ENCODE results near the gene MSX1. TPM values are rescaled to one million over a fixed set of nuclear protein-coding genes. Genes with fewer than 3 reads are reported as not detected.

MSX1 gene
- total RNA-seq, 4 donors from 2014 or later, result 11.6 to 15.2 (median 12.6) TPM

DNA sequence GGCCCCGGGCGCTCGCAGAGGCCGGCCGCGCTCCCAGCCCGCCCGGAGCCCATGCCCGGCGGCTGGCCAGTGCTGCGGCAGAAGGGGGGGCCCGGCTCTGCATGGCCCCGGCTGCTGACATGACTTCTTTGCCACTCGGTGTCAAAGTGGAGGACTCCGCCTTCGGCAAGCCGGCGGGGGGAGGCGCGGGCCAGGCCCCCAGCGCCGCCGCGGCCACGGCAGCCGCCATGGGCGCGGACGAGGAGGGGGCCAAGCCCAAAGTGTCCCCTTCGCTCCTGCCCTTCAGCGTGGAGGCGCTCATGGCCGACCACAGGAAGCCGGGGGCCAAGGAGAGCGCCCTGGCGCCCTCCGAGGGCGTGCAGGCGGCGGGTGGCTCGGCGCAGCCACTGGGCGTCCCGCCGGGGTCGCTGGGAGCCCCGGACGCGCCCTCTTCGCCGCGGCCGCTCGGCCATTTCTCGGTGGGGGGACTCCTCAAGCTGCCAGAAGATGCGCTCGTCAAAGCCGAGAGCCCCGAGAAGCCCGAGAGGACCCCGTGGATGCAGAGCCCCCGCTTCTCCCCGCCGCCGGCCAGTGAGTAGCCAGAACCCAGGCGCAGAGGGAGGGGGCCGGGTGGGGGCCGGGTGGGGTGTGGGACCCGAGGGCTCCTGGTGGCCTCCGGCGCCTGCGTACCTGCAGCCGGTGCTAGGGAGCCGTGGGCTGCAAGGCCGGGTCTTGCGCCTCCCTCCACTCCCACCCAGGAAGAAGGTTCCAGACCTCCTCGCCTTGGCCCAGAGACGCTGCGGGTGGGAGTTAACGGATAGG lies 534 bp downstream of the MSX1 start:
- TF ChIP-seq, protein P1, sequence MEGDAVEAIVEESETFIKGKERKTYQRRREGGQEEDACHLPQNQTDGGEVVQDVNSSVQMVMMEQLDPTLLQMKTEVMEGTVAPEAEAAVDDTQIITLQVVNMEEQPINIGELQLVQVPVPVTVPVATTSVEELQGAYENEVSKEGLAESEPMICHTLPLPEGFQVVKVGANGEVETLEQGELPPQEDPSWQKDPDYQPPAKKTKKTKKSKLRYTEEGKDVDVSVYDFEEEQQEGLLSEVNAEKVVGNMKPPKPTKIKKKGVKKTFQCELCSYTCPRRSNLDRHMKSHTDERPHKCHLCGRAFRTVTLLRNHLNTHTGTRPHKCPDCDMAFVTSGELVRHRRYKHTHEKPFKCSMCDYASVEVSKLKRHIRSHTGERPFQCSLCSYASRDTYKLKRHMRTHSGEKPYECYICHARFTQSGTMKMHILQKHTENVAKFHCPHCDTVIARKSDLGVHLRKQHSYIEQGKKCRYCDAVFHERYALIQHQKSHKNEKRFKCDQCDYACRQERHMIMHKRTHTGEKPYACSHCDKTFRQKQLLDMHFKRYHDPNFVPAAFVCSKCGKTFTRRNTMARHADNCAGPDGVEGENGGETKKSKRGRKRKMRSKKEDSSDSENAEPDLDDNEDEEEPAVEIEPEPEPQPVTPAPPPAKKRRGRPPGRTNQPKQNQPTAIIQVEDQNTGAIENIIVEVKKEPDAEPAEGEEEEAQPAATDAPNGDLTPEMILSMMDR (IDR thresholded peaks at IDR 0.05; ENCODE audit: low read depth), result no peak

- TF ChIP-seq, protein P1 (IDR thresholded peaks at IDR 0.05; ENCODE audit: low read depth), result no peak
Observed at GRCh38 chr4:4860600-4861389, 1.3 kb downstream of the MSX1 start.

DNA sequence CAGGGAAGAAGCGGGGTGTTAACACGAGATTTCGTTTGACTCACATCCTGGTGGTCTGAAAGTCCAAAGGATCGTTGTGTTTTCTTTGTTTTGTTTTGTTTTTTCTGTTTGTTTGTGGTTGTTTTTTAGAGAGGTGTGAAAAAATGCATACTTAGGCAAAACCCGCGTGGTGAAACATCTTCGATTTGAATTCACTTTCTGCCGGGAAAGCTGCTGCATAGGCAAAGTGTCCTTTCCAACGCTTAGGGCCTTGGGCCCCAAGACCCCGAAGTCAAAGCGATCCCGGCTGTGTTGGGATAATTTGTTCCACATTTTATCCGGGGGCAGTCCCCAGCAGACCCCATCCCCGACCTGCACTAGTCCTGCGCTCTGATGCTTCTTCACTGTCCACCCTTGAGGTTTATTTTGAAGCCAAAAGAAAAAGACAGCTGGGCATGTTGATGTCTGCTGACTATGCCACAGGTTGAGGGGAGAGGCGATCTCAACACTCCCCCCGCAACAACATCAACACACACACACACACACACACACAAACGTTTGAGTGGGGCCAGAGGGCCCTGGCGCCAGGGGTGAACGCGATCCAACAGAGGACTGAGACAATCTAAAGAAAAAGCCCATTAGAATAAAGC lies 2.0 kb downstream of the MSX1 start:
- TF ChIP-seq, protein P1 (IDR thresholded peaks at IDR 0.05; ENCODE audit: low read depth), result no peak

DNA sequence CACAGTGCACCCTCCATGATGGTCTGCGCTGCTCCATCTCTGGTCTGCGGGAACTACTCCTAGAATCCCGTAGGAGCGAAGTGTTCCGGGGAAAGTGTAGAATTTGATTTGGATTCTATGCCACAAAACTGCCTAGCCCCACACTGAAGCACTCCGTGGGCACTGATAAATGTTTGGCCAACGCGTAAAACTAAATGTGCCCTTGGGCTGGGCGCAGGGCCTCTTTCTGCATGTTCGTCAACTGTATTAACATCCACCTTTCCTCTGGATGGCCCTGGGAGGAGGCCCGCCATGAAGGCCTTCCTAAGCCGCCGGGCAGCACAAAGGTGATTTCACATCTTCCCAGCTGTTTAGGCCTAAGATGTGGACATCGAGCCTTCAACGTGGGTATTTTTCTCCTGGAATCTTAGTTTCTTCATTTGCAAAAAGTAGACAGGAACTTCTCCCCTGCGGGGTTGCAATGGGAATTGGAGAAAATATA lies 2.6 kb downstream of the MSX1 start:
- TF ChIP-seq, protein P1 (IDR thresholded peaks at IDR 0.05; ENCODE audit: low read depth), result no peak

- TF ChIP-seq, protein P1 (IDR thresholded peaks at IDR 0.05; ENCODE audit: low read depth), result no peak
Observed at GRCh38 chr4:4862665-4863482, 3.4 kb downstream of the MSX1 start.

GRCh38 chr4:4864443-4864939 lies 5.0 kb downstream of the MSX1 start:
- TF ChIP-seq, protein P1 (IDR thresholded peaks at IDR 0.05; ENCODE audit: low read depth), result no peak
